ENCODE data around the gene PLSCR2.

Gene PLSCR2

DNA sequence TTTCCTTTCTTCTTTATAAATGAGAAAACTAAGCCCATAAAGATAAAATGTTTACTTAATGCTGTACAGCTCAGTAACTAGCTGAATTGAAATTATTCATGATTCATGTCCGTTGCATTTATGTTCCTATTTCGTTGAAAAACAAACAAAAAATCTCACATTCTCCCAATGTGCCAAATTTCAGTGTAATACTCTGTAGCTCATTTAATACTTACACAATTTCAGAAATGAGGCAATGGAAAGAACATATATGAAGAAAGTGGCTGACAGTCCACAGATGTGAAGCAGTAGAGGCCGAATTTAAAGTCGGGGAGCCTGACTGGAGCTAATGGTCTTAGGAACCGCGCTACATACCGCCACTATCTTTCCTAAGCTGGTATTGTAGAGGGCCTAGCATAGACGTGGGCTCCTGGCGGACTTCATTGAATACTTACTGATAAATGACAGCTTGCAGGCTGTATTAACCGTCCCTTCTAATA, 651 bp downstream of the PLSCR2 start:
- DNase-seq (ENCODE audit: low spot score): no peak
- TF ChIP-seq, protein P1, sequence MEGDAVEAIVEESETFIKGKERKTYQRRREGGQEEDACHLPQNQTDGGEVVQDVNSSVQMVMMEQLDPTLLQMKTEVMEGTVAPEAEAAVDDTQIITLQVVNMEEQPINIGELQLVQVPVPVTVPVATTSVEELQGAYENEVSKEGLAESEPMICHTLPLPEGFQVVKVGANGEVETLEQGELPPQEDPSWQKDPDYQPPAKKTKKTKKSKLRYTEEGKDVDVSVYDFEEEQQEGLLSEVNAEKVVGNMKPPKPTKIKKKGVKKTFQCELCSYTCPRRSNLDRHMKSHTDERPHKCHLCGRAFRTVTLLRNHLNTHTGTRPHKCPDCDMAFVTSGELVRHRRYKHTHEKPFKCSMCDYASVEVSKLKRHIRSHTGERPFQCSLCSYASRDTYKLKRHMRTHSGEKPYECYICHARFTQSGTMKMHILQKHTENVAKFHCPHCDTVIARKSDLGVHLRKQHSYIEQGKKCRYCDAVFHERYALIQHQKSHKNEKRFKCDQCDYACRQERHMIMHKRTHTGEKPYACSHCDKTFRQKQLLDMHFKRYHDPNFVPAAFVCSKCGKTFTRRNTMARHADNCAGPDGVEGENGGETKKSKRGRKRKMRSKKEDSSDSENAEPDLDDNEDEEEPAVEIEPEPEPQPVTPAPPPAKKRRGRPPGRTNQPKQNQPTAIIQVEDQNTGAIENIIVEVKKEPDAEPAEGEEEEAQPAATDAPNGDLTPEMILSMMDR (IDR thresholded peaks at IDR 0.05): no peak
- peak overlapping the region; percentile 77 for H3K4me3 ChIP-seq

GRCh38 chr3:146468234-146468633, 1.1 kb downstream of the PLSCR2 start:
- TF ChIP-seq, protein P1 (IDR thresholded peaks at IDR 0.05): no peak
- no peak for DNase-seq (ENCODE audit: low spot score)
- Histone ChIP-seq H3K4me3 (peak overlapping the region; percentile 77), H3K27ac (no peak overlapping the region)

More for the DNA sequence above, 651 bp downstream of the PLSCR2 start:
- H3K27ac ChIP-seq: peak overlapping the region; percentile 52 to 61

DNA sequence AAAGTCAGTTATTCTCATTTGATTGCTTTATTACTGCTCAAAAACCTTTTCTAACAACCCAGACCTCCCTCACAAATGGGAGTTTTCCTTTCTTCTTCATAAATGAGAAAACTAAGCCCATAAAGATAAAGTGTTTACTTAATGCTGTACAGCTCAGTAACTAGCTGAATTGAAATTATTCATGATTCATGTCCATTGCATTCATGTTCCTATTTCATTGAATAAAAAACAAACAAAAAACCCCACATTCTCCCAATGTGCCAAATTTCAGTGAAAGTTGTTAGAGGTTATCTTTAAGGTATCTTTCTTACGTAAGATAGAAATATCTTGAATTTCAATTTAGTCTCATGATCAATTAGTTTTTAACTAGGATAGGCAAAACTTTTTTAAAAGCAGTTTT, 2.8 kb downstream of the PLSCR2 start:
- Histone ChIP-seq H3K4me3 (no peak overlapping the region), H3K27ac (no peak overlapping the region)
- TF ChIP-seq, protein P1 (IDR thresholded peaks at IDR 0.05): no peak
- no peak for DNase-seq (ENCODE audit: low spot score)

- no peak for DNase-seq (ENCODE audit: low spot score)
- TF ChIP-seq, protein P1 (IDR thresholded peaks at IDR 0.05): no peak
- H3K27ac ChIP-seq: no peak overlapping the region
- H3K4me3 ChIP-seq: no peak overlapping the region
Measured at GRCh38 chr3:146465693-146466465, 3.5 kb downstream of the PLSCR2 start.

- H3K4me3 ChIP-seq: no peak overlapping the region
- TF ChIP-seq, protein P1 (IDR thresholded peaks at IDR 0.05): no peak
- DNase-seq (ENCODE audit: low spot score): no peak
- no peak overlapping the region for H3K27ac ChIP-seq
Measured at GRCh38 chr3:146464783-146465182, 4.6 kb downstream of the PLSCR2 start.

GRCh38 chr3:146464005-146464595, 5.3 kb downstream of the PLSCR2 start:
- Histone ChIP-seq H3K4me3 (no peak overlapping the region), H3K27ac (no peak overlapping the region)
- TF ChIP-seq, protein P1 (IDR thresholded peaks at IDR 0.05): no peak
- DNase-seq (ENCODE audit: low spot score): no peak

DNA sequence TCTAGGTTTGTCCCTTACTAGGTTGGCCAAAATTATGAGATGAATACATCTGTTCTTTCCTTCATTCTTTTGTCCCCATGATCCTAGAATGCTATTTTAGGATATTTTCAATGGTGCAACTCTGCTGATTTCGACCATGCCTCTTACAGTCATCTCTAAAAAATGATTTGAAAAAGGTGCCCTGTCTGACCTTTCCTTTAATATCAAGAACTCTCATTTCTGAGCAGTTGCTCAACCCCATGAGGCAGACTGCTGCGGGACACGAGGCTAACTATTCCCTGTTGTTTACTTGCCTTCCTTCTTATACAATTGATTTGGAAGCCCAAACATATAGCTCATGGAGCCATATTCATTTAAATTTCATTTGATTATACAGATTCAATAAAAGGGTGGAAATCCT, 14.6 kb downstream of the PLSCR2 start:
- TF ChIP-seq, protein P1 (IDR thresholded peaks at IDR 0.05): no peak
- Histone ChIP-seq H3K27ac (no peak overlapping the region), H3K4me3 (no peak overlapping the region)
- DNase-seq (ENCODE audit: low spot score): no peak

Measured in coronary artery (tissue), 2 donors.